ENCODE measurements around the gene CCR4. TPM values are rescaled to one million over a fixed set of nuclear protein-coding genes. Genes with fewer than 3 reads are reported as not detected.
"Not testable (repeated sequence)": the region's sequence is repeated elsewhere in the genome, so short reads cannot be mapped to it uniquely, and the experiment has no call there.

CCR4 gene
- total RNA-seq, 1 donor from 2014 or later = 0.31 TPM

GRCh38 chr3:32913790-32914446 is 37.5 kb upstream of the CCR4 start:
- CTCF ChIA-PET = no interaction called here
- TF ChIP-seq CTCF (IDR thresholded peaks at IDR 0.05) = no peak
- Mint-ChIP-seq H3K4me1 (peaks cover 4% of the 10 kb centered on the region), H3K27me3 (no peaks in the 10 kb centered on the region), H3K27ac (no peak overlapping the region), H3K4me3 (no peak overlapping the region), H3K9me3 (peaks cover 12% of the 10 kb centered on the region), H3K36me3 (ENCODE audit: low read depth) (no peaks in the 10 kb centered on the region)
- DNase-seq (no peak), ATAC-seq (ENCODE audit: low read depth) (no peak)
- intact Hi-C loops (cut with micrococcal nuclease) = no loop called here
- POLR2A ChIA-PET = no interaction called here

GRCh38 chr3:32919920-32920319 is 31.5 kb upstream of the CCR4 start:
- Mint-ChIP-seq H3K36me3 (ENCODE audit: low read depth) (no peaks in the 10 kb centered on the region), H3K4me3 (no peak overlapping the region), H3K27ac (no peak overlapping the region), H3K9me3 (peaks cover 12% of the 10 kb centered on the region), H3K27me3 (no peaks in the 10 kb centered on the region), H3K4me1 (no peaks in the 10 kb centered on the region)
- no peak for ATAC-seq (ENCODE audit: low read depth)
- CTCF ChIA-PET = no interaction called here
- POLR2A ChIA-PET = no interaction called here
- TF ChIP-seq CTCF (IDR thresholded peaks at IDR 0.05) = no peak
- no peak for DNase-seq
- intact Hi-C loops (cut with micrococcal nuclease) = no loop called here

GRCh38 chr3:32922078-32922477 is 29.4 kb upstream of the CCR4 start:
- no peak overlapping the region for H3K27ac Mint-ChIP-seq
- peaks cover 7% of the 10 kb centered on the region for H3K9me3 Mint-ChIP-seq
- H3K36me3 Mint-ChIP-seq (ENCODE audit: low read depth) = no peaks in the 10 kb centered on the region
- H3K4me3 Mint-ChIP-seq = no peak overlapping the region
- no peaks in the 10 kb centered on the region for H3K27me3 Mint-ChIP-seq
- ChIA-PET POLR2A (no interaction called here), CTCF (no interaction called here)
- no peaks in the 10 kb centered on the region for H3K4me1 Mint-ChIP-seq
- intact Hi-C loops (cut with micrococcal nuclease) = no loop called here
- no peak for DNase-seq
- ATAC-seq (ENCODE audit: low read depth) = no peak
- no peak for TF ChIP-seq CTCF (IDR thresholded peaks at IDR 0.05)

GRCh38 chr3:32930161-32930560 is 21.3 kb upstream of the CCR4 start:
- no peaks in the 10 kb centered on the region for H3K4me1 Mint-ChIP-seq
- POLR2A ChIA-PET = no interaction called here

GRCh38 chr3:32931273-32931672 is 20.2 kb upstream of the CCR4 start:
- POLR2A ChIA-PET; CTCF ChIA-PET; H3K4me1 Mint-ChIP-seq; ATAC-seq (ENCODE audit: low read depth); H3K27me3 Mint-ChIP-seq; DNase-seq; H3K36me3 Mint-ChIP-seq (ENCODE audit: low read depth); H3K4me3 Mint-ChIP-seq; H3K9me3 Mint-ChIP-seq; H3K27ac Mint-ChIP-seq: not testable (repeated sequence)
- intact Hi-C loops (cut with micrococcal nuclease) = loop anchor here (5.0 kb wide), 1 partner anchor 754 kb away; no protein-coding TSS in a partner anchor

More at GRCh38 chr3:32930161-32930560, 21.3 kb upstream of the CCR4 start:
- Mint-ChIP-seq H3K27me3 (peaks cover 9% of the 10 kb centered on the region), H3K36me3 (ENCODE audit: low read depth) (no peaks in the 10 kb centered on the region), H3K4me3 (no peak overlapping the region), H3K9me3 (peaks cover 9% of the 10 kb centered on the region), H3K27ac (no peak overlapping the region)
- CTCF ChIA-PET = no interaction called here
- ATAC-seq (ENCODE audit: low read depth) (no peak), DNase-seq (no peak)
- no peak for TF ChIP-seq CTCF (IDR thresholded peaks at IDR 0.05)
- intact Hi-C loops (cut with micrococcal nuclease) = loop anchor here (5.0 kb wide), 1 partner anchor 753 kb away; no protein-coding TSS in a partner anchor
